Forelimb muscle (tissue), 1 donor: ENCODE measurements around the gene OSBP2. TPM values are rescaled to one million over a fixed set of nuclear protein-coding genes. Genes with fewer than 3 reads are reported as not detected.

Experiments
- DNase-seq: peaks from one replicate; pipeline ENCODE4 v3.0.0-alpha.2; 2013; ENCODE audit warnings: low read depth
- polyA plus RNA-seq: library from polyadenylated mRNA; unstranded; fragments of 120-200 nt; gene quantifications from one replicate; pipeline ENCODE4 v1.2.1, GENCODE V29; 2013; ENCODE audit not compliant: insufficient read length

Gene OSBP2
- polyA plus RNA-seq, 1 donor, result 5.0 TPM

DNA sequence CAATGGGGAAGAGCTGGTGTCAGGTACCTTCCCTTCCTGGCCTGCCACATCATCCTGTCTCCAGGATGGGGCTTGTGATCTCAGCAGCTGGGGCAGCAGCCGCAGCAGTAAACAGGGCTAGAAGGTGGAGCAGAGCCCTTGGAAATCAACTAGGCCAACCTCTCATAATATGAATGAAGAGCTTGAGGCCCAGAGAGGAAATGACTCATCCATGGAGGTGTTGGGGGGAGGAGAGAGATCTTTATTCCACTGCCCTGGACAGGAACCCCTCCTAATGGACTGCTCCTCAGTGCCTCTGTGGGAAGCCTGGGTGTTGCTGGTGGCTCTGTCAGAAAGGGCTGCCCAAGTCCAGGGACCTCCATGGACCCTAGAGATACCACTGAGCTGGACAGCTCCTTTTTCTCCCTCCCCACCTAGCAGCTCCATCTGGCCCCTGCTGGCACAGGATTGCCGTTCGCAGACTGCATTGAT, 111.8 kb downstream of the OSBP2 start:
- DNase-seq, result no peak

DNA sequence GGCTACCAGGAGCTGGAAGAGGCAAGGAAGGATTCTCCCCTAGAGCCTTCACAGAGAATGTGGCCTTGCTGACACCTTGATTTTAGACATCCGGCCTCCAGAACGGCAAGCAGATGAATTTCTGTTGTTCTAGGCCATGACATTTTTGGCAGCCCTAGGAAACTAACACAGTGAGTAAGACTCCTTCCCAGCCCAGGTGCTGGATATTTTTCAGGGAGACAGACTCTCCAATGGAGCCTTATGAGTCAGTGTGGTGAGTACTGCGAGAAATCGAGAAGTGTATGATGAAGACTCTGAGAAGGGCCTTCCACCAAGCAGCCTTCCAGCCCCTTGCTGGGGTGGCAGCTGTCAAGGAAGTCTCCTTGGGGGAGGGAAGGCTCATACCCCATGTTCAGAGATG, 114.4 kb downstream of the OSBP2 start:
- DNase-seq, result no peak

DNA sequence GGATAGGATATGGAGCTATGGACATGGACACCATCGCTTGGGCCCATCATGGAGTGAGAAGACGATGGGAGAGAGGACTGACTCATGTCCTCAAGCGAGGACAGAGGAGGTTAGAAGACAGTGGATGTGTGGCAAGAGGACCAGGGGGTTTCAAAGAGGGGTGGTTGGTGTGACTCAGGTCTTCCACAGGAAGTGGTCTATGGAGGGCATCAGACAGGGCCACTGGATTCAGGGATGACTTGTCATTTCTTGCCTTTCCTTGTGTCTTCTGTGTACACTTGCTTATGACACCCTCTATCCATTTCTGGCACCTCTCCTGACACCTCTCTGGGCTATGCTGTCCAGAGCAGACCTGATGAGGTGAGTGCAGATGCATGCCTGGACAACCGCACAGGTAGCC, 115.4 kb downstream of the OSBP2 start:
- DNase-seq, result no peak

DNA sequence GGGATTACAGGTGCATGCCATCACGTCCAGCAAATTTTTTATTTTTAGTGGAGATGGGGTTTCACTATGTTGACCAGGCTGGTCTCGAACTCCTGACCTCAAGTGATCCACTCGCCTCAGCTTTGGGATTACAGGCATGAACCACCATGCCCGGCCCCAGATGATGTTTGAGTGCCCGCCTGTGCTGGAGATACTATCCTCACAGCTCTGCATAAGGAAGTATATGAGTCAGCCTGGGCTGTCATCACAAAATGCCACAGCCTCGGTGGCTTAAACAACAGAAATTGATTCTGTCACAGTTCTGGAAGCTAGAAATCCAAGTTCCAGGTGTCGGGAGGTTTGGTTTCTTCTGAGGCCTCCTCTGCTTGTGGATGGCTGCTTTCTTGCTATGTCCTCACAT, 119.3 kb downstream of the OSBP2 start:
- DNase-seq, result no peak

DNA sequence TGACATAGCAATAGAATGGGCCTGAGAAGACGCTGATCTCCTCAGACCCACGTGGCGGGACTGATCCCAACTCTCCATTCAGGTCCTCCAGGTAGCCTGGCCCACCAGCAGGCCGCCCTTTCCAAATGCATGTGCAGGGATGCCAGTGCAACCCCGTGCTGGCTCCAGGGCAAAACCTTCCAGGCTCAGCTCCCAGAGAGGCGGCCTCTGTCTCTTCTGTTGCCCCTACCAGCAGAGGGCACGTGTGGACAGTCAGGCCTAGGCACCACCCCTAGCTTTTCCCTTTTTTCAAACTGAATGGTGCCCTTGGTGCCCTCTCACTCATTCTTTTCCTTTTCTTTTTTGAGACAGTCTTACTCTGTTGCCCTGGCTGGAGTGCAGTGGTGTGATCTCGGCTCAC, 121.7 kb downstream of the OSBP2 start:
- DNase-seq, result no peak

DNA sequence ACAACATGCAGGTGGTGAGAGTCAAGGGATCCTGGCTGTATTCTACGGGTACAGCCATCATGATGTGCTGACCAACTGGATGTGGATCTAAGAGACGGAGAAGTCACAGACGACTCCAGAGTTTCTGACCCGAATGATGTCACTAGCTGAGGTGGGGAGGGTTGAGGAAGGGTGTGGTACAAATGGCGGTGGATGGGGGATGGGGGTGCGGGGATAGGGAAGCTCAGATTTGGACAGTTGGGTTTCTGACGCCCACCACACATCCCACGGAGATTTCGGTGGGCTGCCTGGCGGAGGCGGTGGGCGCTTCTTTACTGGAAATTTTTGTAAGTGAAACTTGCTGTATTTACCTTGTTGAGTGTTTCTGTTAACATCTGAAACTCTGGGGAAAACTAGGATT, 126.7 kb downstream of the OSBP2 start:
- DNase-seq, result no peak

DNA sequence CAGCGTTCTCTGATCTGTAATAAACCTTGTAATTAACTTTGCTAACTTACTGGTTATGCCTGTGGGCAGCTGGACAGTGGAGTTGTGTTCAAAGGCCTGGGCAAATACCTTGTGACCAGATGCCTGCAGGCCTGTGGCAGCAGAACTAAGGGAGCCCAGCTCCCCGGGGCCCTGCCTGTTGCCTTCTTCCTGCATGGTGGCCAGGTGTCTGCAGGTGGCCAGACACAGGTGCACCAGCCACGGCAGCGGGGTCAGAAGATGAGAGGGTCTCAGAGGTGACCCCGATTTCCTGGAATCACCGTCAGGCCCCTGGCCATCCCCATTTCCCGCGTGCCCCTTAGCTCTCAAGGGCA, 127.2 kb downstream of the OSBP2 start:
- no peak for DNase-seq

DNA sequence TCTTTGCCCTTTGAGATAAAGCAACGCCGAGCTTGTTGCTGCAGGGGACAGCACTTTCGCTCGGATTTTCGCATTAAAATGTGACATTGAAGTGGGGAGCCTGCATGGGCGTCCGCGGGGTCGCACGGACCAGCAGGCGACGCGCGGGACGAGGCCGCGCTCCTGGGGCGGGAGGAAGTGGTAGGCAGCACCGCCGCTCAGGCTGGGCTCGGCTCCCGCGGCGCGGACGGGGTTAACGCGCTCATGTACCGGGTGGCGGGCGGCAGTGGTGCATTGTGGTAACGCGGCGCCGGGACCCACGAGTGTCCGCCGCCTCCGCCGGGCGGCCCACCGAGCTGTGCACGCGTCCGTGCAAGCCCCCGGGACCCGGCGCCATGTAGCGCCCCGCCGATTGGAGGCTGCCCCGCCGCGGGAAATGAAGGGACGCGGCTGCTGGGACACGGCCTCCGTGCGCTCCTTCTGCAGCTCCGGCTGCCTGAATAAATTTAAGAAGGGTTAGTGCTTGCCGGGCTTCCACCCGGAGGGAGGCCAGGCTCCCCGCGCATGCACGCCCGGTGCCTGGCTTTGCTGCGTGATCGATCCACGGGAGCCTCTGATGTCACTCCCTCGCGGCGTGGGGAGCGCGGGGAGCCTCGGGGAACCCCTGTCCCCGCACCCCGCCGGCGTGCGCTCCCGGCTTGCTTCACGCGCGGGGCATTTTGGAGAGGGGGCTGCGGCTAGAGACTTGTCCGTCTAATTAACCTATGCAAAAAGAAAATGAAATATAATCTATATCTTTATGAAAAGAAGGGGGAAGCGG, 127.7 kb downstream of the OSBP2 start:
- no peak for DNase-seq

DNA sequence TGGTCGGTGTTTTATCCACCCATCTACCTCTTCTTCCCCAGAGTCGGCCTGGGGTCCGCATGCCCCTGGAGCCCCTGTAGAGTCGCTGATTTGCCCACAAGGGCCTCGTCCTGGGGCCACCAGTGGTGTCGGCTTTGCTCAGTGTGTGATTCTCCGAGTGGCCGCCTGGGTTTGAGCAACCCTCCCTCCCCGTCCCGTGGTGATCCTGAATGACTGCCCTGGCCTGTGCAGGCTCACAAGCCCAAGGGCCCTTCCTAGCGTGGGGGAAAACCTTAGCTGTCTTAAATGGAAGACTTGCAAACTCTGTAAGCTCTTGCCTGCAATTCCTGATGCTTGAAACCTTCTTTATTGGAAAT, 128.3 kb downstream of the OSBP2 start:
- DNase-seq, result no peak

DNA sequence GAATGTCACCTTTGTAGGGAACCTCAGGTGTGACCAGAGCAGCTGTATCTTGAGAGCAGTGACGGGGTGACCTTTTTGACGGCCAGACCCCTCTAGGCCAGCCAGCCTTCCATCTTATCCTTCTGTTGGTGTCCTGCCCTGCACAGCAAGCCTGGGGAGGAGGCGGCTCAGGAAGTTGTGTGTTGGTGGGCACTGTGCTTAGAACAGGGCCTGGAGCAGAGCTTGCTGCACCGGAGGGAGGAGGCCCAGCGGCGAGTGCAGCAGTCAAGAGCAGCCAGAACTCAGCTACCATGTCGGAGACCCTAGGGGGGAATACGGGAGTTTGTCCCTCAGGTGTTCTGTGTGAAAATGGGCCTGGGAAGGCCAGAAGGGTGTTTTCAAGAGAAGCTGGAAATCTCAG, 129.4 kb downstream of the OSBP2 start:
- no peak for DNase-seq

DNA sequence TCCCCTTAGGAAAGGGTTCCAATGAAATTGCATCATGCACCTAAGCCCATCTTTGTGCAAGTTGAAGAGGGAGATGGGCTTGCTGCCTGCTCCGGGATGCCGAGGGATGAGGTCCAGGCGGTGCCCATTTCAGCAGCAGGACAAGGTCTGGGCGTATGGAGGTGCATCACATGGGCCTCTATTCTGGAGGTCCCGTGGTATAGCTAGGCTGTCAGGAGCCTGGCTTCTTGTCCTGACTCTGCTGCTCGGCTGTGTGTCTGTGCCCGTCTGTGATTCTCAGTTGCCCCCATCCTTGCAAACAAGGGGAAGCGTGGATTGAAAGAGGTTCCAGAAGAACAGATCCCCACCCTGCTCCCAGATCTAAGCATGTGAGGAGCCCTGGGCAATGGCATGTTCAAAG, 130.0 kb downstream of the OSBP2 start:
- no peak for DNase-seq

DNA sequence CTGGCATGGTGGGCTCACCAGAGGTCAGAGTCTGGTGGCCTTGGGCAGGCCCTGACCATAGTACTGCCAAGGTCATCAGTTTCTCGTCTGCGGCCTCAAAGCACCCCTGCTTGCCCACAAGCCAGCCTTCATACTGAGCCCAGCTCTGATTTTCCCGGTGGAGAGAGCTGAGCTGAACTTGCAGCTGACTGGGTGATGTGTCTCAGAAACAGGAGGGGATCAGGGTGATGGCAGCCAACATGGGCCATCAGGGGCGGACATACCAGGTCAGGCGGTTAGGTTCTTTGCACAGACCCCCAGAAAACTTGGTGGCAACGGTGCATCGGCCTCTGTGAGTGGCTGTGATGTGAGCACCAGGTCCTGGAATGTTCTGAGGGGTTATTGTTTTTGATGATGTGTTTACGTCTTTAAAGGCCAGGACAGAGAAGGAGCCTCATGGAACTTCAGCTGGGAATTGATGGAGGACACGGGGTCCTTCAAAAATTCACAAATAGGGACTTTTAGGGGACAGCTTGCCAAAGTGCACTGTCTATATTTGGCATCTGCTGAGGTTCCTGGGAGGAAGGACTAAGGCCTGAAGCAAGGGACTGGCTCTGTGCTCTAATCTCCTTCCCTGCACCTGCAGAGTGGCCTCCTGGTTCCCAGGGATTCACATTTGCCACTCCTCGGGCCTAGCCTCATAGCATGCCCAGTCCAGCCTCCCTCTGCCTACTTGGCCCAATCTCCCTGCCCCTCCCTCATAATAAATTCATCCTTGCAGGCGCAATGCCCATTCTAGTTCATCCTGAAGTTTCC, 131.2 kb downstream of the OSBP2 start:
- no peak for DNase-seq

DNA sequence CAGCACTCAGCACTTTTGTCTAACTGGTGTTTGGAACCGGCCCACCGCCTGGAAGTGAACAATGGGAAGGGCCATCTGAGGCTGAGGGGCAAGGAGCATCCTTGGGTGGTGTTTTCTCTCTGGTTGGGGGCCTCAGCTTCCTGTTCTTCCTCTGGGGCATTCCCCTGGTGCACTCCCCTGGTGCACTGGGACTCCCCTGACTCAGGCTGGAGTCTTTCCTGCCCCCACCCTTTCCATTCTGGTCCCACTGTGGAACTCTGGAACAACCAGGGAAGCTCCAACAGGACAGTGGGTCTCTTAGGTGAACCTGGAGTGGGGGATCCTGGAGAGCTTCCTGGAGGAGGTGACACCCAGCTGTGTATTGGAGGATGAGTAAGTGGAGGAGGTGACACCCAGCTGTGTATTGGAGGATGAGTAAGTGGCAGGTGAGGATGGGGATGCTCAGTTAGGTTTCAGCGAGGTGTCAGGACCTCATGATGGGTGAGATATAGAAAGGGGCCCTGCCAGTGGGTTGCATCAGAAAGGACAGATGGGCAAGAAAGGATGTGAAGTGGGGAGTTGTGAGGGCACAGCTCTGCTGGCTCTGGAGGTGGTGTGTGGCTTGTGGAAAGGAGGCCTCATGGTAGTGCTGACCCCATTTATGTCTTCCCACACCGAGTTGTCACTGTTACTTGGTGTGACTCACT, 132.1 kb downstream of the OSBP2 start:
- no peak for DNase-seq

DNA sequence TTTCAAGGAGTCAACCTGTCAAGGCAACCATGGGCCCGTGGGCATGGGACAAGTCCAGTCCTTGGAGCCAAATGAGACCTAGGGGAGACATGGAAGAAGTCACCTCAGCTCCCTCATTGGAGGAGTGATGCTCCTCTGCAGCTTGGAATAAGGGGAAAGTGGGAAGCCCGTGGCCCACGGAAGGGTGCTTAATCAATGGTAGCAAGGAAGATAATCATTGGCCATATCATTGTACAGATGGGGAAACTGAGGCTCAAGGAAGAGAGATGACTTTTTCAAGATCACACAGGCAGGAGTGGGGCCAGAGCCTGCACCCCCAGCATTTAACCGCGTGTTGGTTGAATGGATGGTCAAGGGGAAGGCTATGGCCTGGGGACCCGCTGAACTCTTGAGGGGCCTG, 133.0 kb downstream of the OSBP2 start:
- DNase-seq, result no peak

DNA sequence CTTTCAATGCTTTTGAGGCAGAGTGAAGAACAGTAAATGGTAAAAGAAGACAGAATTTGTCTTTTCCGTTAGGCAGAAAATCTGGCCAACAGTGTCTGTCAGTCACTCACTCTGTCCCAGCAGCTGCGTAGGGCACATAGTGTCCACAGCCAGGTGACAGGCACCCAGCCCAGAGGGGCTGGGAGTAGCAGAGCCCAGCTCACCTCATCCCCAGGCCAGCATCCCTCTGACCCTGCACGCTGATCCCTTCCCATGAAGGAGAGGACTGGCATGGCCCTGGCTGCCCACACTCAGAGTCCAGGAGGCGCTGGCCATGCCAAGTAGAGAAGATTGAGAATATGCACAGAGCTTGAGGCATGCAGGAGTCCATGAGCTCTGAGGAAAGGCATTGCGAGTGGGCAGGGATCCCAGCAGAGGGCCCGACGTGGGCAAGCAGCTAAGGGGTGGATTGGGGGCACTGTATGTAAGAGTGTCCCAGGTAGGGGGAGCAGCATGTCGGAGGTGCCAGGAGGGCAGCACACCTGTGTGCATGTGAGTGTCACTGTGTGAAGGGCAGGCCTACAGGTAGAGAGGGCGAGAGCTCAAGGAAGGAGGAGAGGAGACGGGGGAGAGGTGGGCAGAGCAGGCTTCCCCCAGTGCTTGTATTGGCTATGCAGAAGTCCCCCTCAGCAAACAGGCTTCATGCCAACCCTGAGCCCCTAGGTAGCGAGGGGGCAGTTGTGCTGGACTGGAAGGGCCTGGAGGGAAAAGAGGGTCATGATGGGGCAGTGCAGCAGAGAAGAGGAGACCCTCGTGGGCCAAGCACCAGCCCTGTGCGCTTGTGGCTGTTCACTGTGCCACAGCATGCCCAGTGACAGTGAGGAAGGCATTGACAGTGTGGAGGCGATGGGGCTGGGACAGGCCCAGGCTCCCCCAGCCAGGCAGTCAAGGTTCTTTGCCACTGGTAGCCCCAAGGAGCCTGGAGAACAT, 133.8 kb downstream of the OSBP2 start:
- DNase-seq, result no peak

DNA sequence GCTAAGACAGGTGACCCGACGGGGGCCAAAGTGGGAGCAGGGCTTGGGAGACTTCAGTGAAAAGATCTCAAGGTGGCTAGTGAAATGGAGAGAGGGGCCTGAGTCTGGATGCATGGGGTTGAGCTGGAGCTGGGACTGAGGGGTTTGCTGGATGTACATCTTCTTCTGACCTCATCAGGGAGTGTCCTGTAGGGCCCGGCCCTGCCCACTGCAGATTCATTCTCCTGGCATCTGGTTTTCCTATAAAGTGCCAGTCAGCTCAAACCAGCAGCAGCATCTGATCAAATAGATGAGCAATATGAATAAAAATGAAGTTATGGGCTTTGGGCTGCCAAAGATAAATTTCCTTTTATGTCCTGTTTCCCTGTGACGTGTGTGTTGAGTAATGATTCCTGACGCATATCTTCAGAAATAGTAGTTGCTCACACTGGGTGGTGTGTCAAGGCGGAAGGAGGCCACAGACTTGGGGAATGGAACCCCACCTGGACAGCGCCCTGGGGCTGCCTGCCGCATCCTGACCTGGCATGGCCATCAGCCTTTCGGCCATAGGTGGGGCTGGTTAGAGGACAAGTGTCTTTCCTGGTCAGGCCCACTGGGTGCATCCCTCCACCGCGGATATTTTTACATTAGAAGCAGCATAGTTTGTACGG, 135.4 kb downstream of the OSBP2 start:
- no peak for DNase-seq

DNA sequence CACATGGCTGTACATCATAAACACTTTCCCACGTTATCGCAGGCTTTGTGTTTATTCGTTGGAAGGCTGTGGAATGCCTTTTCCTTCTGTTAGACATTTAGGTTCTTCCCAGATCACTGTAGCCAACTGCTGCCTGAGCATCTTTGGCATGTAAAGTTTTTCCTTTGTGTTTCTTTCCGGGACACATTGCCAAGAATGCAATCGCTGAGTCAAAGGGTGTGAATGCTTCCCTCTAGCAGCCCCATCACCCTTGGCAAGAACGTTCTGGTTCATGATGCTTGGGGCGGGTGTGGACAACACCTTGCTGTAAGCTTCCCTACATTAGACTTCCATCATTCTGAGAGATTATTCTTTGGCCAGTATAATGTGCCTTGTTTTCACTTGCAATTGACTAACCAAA, 136.2 kb downstream of the OSBP2 start:
- no peak for DNase-seq

DNA sequence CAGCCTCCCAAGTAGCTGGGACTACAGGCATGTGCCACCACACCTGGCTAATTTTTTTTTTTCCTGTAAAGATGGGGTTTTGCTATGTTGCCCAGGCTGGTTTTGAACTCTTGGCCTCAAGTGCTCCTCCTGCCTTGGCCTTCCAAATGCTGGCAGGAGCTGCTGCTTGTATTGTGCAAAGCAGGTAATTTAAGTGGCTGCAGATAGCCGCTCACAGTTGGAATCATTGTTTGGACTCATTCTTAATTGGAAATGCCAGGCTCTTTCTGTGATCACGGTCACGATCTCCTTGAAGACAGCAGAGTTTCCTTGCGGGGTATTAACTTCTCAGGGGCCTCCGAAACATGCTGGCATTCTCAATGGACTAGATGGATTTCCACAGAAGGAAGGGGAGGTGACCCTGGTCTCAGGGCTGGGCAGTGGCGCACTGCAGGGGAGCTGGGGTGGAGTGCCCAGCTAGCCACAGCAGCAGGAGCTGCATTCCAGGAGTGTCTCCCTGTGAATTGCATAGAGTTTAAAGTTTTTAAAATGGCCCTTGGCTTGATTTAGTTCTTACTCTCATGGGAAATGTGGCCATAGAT, 137.8 kb downstream of the OSBP2 start:
- DNase-seq, result no peak

DNA sequence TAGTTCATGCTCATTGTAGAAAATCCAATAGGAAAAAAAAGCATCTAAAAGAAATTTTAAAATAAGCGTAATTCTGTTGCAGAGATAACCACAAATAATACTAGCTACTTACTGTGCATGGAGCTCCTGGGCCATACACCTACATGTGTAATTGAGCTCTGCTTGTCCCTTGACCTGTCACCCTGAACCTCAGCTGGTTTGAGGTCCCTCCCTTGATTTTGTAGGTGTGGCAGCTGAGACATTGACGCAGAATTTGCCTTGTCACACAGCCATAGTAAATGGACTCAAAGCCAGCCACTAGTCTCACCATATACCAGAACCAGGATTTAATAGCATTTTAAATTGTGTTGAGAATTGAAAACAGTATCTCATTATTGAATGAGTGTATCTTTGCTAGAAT, 138.6 kb downstream of the OSBP2 start:
- no peak for DNase-seq

DNA sequence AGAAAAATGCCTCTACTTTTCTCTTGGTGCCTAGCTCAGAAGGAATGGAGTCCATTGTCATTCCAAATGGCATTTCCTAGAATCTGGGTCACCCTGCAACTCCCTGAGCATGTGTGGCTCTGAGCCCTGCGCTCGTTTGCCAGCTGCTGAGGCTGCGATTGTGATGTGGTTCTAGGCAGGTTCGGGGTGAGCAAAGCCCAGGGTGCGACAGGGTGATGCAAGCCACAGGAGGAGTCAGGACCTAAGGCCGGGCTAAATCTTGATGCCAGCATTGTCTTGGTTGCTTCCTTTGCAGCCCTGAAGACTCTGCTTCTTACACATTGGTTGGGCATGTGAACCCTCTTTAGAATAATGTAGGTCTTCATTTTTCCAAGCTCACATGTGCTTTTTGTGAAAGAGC, 142.9 kb downstream of the OSBP2 start:
- no peak for DNase-seq

DNA sequence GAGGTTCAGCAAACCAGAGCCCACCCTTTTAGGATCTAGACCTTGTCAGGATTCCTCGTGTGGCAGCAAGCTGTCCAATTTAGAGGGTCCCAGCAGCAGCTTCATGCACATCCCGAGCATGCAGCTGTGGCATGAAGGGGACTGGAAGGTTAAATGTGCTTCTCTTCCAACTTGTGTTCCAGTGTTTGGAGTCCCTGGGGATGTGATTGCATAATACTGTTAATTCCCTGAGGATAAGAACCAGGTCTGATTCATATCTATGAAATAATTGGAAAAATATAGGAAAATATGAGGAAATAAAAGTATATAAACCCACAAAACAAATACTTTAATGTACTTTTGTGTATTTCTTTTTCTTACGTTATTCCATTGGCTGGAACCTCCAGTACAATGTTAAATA, 143.4 kb downstream of the OSBP2 start:
- DNase-seq, result no peak
